SK-N-MC (cell line): ENCODE results near the gene BRIP1.

Experiments
- FOXP2 ChIP-seq: optimal IDR thresholded peaks from 2 replicates; pipeline ENCODE3; 2011; ENCODE audit warnings: mild to moderate bottlenecking, moderate library complexity; ENCODE audit not compliant: insufficient read depth; ENCODE audit errors: extremely low read length, control extremely low read depth
- POLR2AphosphoS5 ChIP-seq: IDR thresholded peaks from 2 replicates; pipeline ENCODE4 v1.6.1; 2012; ENCODE audit warnings: mild to moderate bottlenecking, low read depth, low read length, borderline replicate concordance

DNA sequence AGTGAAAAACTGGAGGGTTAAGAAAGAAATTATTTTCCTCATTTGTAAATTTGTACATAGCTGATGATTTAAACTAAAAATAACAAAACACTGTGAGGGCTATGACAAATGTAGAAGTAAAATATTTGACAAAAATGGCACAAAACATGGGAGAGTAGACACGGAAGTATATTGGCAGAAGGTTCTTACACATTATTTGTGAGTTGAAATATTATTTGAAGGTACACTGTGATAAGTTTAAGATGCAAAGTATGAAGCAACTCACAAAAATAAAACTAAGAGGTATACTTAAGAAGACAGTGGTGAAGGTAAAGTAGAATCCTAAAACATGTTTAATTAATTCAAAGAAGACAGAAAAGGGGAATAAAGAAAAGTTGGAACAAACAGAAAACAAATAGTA, 34.6 kb downstream of the BRIP1 start:
- no peak for TF ChIP-seq POLR2AphosphoS5
- TF ChIP-seq FOXP2 = no peak
